Fibroblast of lung (primary cell): ENCODE results near the gene ACSM3. TPM values are rescaled to one million over a fixed set of nuclear protein-coding genes. Genes with fewer than 3 reads are reported as not detected.

ENCODE experiments used
- DNase-seq, 2 donors: peaks; one replicate each; pipeline versions ENCODE4 v3.0.0 to v3.0.0-alpha.2; 2010; ENCODE audit warnings: low read depth in 2 of 2
- H2AFZ ChIP-seq: 2 replicates; pipeline ENCODE4 v1.5.1; 2012; ENCODE audit warnings: low read length, control low read depth, inconsistent platforms
- H3K27ac ChIP-seq: 2 replicates; pipeline ENCODE4 v1.5.1; 2011; ENCODE audit warnings: low read length, control low read depth; ENCODE audit not compliant: insufficient read depth
- H3K27me3 ChIP-seq: 2 replicates; pipeline ENCODE4 v1.5.1; 2011; ENCODE audit warnings: mild to moderate bottlenecking, low read length; ENCODE audit not compliant: control insufficient read depth, insufficient read depth
- H3K36me3 ChIP-seq: 2 replicates; pipeline ENCODE4 v1.5.1; 2011; ENCODE audit warnings: low read length; ENCODE audit not compliant: control insufficient read depth, insufficient read depth
- H3K4me1 ChIP-seq: 2 replicates; pipeline ENCODE4 v1.5.1; 2011; ENCODE audit warnings: low read length; ENCODE audit not compliant: control insufficient read depth, insufficient read depth; ENCODE audit errors: extremely low read depth
- H3K4me2 ChIP-seq: 2 replicates; pipeline ENCODE4 v1.5.1; 2011; ENCODE audit warnings: low read length, control low read depth; ENCODE audit not compliant: insufficient read depth; ENCODE audit errors: extremely low read depth
- H3K4me3 ChIP-seq, 4 experiments: fragments of 200-600 bp in 1 of 4; sonication (generic) in 1 of 4; replicated peaks in 1 of 4; 2 replicates each; pipeline ENCODE4 v1.5.1; 2011 to 2016; ENCODE audit warnings: low read length in 4 of 4, low read depth in 3 of 4, mild to moderate bottlenecking in 3 of 4, control low read depth in 2 of 4, inconsistent platforms in 1 of 4, mixed read lengths in 1 of 4; ENCODE audit not compliant: insufficient read depth in 1 of 4; ENCODE audit errors: control extremely low read depth in 1 of 4
- H3K79me2 ChIP-seq: 2 replicates; pipeline ENCODE4 v1.5.1; 2012; ENCODE audit warnings: mild to moderate bottlenecking, low read length, inconsistent platforms; ENCODE audit not compliant: control insufficient read depth, insufficient read depth
- H3K9ac ChIP-seq: 2 replicates; pipeline ENCODE4 v1.5.1; 2011; ENCODE audit warnings: mild to moderate bottlenecking, low read length, control low read depth; ENCODE audit not compliant: insufficient read depth
- H3K9me3 ChIP-seq: 2 replicates; pipeline ENCODE4 v1.5.1; 2012; ENCODE audit warnings: low read depth, low read length; ENCODE audit not compliant: control insufficient read depth, insufficient read depth
- H4K20me1 ChIP-seq: 2 replicates; pipeline ENCODE4 v1.5.1; 2011; ENCODE audit warnings: low read length; ENCODE audit not compliant: control insufficient read depth, insufficient read depth; ENCODE audit errors: extremely low read depth
- EZH2 ChIP-seq: IDR thresholded peaks from 2 replicates; pipeline ENCODE4 v1.5.1; 2012; ENCODE audit warnings: low read length, control low read depth, mild to moderate bottlenecking; ENCODE audit errors: missing control alignments
- polyA plus RNA-seq, 2 donors: library from polyadenylated mRNA; depleted of rRNA in 1 of 2; stranded (reverse) in 1 of 2; unstranded in 1 of 2; fragments of >200 nt; gene quantifications; 2 replicates each; pipeline ENCODE4 v1.2.1, GENCODE V29; 2011 to 2012; ENCODE audit warnings: missing spikeins in 1 of 2
- total RNA-seq: library from RNA; depleted of rRNA; stranded (reverse); fragments of >200 nt; gene quantifications from 2 replicates; pipeline ENCODE4 v1.2.1, GENCODE V29; 2014
- TF ChIP-seq, protein P1 (sequence below), 2 donors: IDR thresholded peaks in 1 of 2; conservative IDR thresholded peaks in 1 of 2; 1 replicate in 1 of 2; 2 replicates in 1 of 2; pipeline ENCODE4 v1.5.1; 2011 to 2012; ENCODE audit warnings: low read length in 2 of 2, control low read depth in 1 of 2, inconsistent platforms in 1 of 2, low read depth in 1 of 2, mild to moderate bottlenecking in 1 of 2

Gene ACSM3
- total and polyA plus RNA-seq, 2 donors (not counting 1 experiment from before 2014, with no cell fraction given) = 0.32 to 1.3 TPM

DNA sequence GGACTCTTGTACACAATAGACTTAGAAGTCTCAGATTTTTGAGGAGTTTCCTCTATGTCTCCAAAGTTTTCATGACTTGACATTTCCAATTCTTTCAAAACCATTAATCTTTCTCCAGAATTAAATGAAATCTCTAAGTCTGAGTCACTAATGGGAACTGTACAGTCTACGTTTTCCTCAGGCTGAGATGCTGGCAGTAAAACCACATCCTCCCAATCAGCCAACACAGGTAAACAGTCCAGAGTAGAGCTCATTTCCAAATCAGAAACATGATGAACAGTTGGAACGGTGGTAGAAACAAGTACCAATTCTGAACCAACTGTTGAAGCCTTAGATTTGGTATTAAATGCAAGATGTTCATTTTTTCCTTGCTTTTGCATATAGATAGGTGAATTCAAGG, 34.5 kb downstream of the ACSM3 start:
- Histone ChIP-seq H2AFZ (no peak overlapping the region), H3K4me2 (no peak overlapping the region), H3K36me3 (peaks cover 3% of the 10 kb centered on the region), H3K9me3 (no peaks in the 10 kb centered on the region), H4K20me1 (no peaks in the 10 kb centered on the region), H3K27me3 (no peaks in the 10 kb centered on the region), H3K9ac (no peak overlapping the region), H3K4me3 (no peak overlapping the region), H3K27ac (no peak overlapping the region), H3K79me2 (no peaks in the 10 kb centered on the region), H3K4me1 (no peaks in the 10 kb centered on the region)
- peak in 1 of 2 donors; percentile 12 for DNase-seq
- TF ChIP-seq EZH2 = no peak
- TF ChIP-seq, protein P1, sequence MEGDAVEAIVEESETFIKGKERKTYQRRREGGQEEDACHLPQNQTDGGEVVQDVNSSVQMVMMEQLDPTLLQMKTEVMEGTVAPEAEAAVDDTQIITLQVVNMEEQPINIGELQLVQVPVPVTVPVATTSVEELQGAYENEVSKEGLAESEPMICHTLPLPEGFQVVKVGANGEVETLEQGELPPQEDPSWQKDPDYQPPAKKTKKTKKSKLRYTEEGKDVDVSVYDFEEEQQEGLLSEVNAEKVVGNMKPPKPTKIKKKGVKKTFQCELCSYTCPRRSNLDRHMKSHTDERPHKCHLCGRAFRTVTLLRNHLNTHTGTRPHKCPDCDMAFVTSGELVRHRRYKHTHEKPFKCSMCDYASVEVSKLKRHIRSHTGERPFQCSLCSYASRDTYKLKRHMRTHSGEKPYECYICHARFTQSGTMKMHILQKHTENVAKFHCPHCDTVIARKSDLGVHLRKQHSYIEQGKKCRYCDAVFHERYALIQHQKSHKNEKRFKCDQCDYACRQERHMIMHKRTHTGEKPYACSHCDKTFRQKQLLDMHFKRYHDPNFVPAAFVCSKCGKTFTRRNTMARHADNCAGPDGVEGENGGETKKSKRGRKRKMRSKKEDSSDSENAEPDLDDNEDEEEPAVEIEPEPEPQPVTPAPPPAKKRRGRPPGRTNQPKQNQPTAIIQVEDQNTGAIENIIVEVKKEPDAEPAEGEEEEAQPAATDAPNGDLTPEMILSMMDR (conservative IDR thresholded peaks at IDR 0.05 in 1 of 2, IDR thresholded peaks at IDR 0.05 in 1 of 2; ENCODE audit: low read depth in 1 of 2, low read length in 2 of 2) = no peak

DNA sequence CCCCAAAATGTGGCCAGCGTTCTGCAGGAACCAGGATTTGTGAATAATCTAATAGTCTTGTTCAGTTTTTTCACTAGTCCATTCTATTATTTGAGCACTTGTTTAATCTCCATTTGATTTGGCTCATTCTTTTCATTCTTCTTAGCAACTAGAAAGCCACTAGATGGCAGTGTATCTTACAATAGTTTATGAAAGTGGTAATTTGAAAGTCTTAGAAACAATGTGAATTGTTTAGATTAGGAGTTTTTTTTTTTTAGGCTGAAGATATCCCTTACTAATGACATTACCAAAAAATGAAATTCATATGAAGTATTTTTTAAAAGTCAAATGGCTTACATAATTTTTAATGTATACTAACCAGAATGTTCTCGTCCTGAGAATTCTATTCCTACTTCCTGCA, 35.8 kb downstream of the ACSM3 start:
- peaks cover 3% of the 10 kb centered on the region for H3K36me3 ChIP-seq
- DNase-seq = peak; percentile 32 to 69

DNA sequence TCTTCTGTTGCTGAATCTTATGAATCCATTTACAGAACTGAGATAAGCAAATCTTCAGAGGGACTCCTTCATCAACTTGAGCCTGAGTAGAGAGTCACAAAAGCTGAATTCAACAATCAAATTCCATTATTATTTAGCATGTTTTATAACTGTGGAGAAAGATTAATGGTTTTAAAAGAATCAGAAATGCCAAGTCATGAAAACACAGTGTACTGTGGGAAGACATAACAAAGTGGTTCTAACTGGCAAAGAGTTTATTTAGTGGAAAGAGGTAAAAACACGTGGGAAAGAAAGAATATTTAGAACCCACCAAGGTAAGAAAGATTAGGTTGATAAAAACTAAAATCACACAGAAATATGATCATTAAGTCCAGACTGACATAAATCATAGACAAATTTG, 37.5 kb downstream of the ACSM3 start:
- Histone ChIP-seq H3K4me3 (no peak overlapping the region), H3K4me2 (no peak overlapping the region)
- no peak for DNase-seq

More for the DNA sequence above, 35.8 kb downstream of the ACSM3 start:
- no peaks in the 10 kb centered on the region for H3K9me3 ChIP-seq
- no peak overlapping the region for H3K9ac ChIP-seq
- H3K4me1 ChIP-seq = no peaks in the 10 kb centered on the region
- no peak overlapping the region for H2AFZ ChIP-seq
- no peaks in the 10 kb centered on the region for H3K27me3 ChIP-seq
- H4K20me1 ChIP-seq = no peaks in the 10 kb centered on the region
- H3K79me2 ChIP-seq = no peaks in the 10 kb centered on the region
- H3K27ac ChIP-seq = no peak overlapping the region
- no peak for TF ChIP-seq EZH2
- TF ChIP-seq, protein P1 (conservative IDR thresholded peaks at IDR 0.05 in 1 of 2, IDR thresholded peaks at IDR 0.05 in 1 of 2; ENCODE audit: low read depth in 1 of 2, low read length in 2 of 2) = peak; percentile 21 to 53
- H3K4me2 ChIP-seq = no peak overlapping the region
- no peak overlapping the region for H3K4me3 ChIP-seq

More for the DNA sequence above, 37.5 kb downstream of the ACSM3 start:
- Histone ChIP-seq H3K9me3 (no peaks in the 10 kb centered on the region), H3K79me2 (no peaks in the 10 kb centered on the region), H4K20me1 (no peaks in the 10 kb centered on the region), H3K9ac (no peak overlapping the region), H3K36me3 (peaks cover 3% of the 10 kb centered on the region), H3K4me1 (no peaks in the 10 kb centered on the region), H3K27ac (no peak overlapping the region), H3K27me3 (no peaks in the 10 kb centered on the region), H2AFZ (no peak overlapping the region)
- TF ChIP-seq EZH2 = no peak
- TF ChIP-seq, protein P1 (conservative IDR thresholded peaks at IDR 0.05 in 1 of 2, IDR thresholded peaks at IDR 0.05 in 1 of 2; ENCODE audit: low read depth in 1 of 2, low read length in 2 of 2) = no peak
